Colon (tissue), 2 donors: ENCODE measurements around the gene PCSK5.
A peak's percentile ranks its signal among the peaks of the same experiment; 100 is the strongest.

Source experiments
- FAIRE-seq: peaks from 2 replicates; lab custom pipeline; 2012; peaks lifted over from hg19 to GRCh38; lab: Jason Lieb, UNC
- donor health status: control.
- donor health status: control.

PCSK5 gene

DNA sequence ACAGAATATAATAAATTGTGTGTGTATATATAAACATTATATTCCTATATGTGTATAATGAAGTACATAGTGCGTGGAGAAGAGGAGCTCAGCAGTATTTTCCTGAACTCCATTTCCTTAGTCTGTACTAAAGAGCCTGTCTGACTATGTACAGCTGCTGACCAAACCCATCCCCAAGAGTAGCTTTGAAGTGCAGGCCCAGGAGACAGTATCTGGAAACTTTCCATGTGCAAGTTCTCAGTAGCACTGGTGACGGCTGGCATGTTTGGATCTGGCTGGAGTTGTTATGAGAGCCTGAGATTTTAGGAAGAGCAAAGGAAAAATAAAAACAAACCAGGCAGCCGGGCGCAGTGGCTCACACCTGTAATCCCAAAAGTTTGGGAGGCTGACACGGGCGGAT is 259.5 kb downstream of the PCSK5 start:
- no peak for FAIRE-seq

DNA sequence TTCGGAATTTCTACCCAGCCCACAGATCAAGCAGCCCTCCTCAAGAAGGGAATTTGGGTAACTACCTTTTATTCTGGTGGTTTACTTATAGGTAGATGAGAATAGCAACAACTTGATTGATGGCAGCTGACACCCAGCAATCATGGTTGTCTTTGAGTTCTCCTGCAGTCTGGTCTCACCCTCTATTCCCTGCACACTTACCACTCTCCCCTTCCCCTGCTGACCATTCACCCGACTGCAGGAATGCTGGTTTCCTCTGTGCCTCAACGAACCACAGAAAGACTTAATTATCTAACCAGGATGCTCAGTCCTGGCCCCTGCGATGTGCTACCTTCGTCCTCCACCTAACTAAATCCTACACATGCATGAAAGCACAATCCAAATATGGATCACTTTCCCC is 260.8 kb downstream of the PCSK5 start:
- FAIRE-seq, result no peak

DNA sequence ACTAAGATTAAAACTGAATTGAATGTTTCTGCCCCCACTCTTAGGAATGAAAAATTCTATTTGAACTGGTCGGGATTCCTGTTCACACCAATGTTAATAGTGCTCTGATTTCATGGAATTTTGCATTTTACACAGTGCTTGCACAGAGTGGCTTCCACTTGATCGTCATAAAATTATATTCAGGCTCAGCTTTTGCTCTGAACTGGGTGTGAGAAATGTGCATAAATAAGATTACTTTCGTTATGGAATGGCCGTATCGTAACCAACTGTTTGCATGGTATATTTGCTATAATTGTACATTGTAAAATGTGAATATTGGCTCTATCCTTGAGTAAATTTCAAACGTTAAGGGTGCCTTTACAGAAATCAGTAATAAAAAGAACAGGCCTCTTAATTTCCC is 262.9 kb downstream of the PCSK5 start:
- FAIRE-seq, result peak; percentile 70

DNA sequence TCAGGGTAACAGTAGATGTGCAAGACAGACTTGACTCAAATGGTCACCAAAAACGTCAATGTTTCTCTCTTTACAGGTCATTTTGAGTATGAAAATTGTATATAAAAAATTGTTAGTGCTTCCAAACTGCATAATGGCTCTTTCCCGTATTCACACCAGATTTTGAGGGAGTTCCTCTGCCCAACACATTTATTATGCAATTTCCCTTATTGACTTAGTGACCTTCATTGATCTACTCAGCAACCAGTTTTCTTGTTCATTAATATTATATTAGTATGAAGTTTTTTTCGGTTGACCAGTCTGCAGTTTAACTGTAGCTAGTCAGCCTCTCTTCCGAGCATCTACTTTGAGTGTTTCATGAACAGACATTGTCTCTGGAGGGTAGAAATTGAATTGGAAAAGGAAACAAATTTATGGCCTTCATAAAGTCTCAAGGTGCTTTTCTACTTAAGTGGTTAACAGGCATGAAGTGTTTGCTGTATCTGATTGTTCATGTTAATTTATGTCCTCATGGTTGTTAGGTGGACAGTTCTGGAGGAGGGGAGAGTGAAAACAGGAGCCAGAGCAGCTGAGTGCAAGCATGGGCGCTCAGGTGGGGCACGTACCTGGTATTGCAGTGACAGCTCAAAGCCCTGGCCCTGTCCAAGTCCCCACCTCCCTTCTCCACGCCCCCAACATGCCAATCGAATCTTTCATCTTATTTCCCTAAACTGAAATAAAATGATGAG is 263.6 kb downstream of the PCSK5 start:
- FAIRE-seq, result no peak

DNA sequence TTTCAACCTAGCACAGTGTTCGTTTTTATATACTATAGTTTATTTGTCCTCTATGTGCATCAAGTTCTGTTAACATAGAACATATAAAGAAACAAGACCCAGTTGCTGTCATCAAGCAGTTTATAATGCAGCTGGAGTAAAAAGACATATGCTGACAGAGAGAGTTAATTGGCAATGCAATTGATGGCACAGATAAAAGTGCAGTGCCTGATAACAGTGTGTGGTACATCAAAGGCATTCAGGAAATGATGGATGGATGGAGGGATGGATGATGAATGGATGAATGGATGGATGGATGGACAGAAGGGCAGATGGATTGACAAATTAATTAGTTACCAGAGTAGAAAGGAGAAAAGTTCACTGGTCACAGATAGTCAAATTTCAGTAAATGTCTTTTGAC is 264.9 kb downstream of the PCSK5 start:
- no peak for FAIRE-seq

DNA sequence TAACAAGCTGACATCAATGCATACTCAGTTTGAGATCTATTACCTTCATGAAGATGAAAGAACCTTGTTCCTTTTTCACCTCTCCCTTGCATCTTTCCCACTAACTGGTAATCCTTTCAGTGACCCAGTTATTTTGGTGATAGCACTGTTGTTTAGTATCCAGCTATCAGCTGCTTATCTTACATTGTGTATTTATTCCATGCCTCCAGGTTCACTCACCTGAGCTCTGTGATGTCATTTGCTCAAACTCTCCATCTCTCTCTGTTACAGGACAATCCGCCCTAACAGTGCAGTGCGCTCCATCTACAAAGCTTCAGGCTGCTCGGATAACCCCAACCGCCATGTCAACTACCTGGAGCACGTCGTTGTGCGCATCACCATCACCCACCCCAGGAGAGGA is 268.2 kb downstream of the PCSK5 start:
- no peak for FAIRE-seq

DNA sequence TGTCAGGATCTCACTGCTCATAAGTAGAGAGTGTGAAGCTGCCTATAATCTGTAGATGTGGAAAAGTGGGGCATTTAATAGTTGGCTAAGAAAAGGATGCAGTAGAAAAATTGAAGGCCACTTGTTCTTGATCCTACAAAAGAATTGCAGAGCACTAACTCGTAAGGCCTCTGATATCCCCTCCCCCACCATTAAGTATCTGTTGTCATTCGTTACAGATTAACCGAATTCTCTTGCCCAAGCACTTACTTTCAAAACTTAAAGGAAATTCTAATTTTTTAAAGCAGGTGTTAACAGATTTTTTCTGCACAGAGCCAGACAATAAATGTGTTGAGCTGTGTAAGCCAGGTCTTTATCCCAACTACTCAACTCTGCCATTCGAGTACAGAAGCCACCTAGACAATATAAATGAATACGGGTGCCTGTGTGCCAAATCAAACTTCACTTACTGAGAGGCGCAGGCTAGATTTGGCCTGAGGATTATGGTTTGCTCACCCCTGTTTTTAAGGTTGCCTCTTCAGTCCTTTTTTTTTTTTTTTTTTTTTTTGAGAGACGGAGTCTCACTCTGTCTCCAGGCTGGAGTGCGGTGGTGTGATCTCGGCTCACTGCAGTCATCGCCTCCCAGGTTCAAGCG is 268.9 kb downstream of the PCSK5 start:
- FAIRE-seq, result no peak

DNA sequence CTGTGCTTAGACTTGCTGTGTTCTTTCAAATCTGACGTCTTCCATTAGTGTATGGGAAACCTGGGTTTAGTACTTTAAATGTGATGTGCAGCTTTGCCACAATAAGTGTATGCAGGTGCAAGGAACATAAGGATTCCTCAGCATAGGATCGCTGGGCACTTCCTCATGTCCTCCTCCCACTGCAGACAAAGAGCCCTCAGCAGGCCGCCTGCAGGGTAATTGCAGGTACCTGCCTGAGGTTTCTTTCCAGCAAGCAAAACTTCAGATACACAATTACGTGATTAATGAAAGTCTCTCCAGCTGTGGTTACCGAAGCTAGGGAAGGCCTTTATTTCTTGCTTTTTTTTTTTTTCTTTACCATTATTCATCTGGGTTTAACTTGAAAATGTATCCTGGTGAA is 270.6 kb downstream of the PCSK5 start:
- FAIRE-seq, result no peak

DNA sequence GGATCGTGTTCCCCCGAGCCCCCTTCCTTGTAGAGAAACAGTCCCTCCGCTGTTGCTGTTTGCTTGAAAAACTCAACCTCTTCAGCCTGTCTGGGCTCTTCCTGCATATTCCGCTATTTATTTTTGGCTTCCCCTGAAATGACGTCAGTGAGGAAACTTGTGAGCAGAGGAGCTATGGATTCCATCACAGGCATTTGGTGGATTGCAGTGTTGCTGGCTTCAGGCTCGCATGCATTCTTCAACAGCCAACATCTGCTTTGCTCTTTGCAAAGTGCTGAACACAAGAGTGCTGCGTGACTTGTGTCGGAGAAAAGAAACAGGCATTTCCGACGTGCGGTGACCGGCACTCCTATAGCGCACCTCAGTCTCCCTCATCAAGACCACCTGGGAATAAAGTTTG is 271.1 kb downstream of the PCSK5 start:
- FAIRE-seq, result no peak

DNA sequence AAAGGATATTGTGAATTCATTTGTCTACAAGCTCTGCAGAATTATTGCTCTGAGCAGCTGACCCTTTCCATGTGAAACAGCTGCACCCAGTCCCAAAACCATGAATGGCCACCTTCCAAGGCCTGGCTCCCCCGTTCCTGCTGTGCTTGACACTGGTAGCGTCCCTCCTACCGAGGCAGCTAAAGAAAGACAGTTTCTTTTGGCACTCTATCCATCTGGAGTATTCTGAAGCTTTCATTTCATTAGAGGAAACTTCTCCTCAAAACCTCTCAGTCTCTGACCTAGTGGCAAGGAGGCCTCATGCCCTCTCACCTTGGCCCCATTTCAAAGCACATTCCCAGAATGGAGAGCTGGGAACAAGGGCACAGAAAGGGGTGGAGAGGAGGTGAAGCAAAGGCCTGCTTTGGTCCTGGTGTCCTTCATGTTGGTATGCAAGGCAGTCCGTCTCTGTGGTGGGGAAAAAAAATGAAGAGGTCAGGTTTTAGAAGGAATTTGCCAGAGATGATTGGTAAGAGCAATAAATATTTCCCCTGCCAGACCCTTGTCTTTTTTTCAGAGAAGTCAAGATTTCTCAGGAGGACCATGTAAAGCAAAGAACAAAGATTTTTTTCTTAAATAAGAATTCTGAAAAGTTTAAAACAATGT is 271.7 kb downstream of the PCSK5 start:
- FAIRE-seq, result no peak

DNA sequence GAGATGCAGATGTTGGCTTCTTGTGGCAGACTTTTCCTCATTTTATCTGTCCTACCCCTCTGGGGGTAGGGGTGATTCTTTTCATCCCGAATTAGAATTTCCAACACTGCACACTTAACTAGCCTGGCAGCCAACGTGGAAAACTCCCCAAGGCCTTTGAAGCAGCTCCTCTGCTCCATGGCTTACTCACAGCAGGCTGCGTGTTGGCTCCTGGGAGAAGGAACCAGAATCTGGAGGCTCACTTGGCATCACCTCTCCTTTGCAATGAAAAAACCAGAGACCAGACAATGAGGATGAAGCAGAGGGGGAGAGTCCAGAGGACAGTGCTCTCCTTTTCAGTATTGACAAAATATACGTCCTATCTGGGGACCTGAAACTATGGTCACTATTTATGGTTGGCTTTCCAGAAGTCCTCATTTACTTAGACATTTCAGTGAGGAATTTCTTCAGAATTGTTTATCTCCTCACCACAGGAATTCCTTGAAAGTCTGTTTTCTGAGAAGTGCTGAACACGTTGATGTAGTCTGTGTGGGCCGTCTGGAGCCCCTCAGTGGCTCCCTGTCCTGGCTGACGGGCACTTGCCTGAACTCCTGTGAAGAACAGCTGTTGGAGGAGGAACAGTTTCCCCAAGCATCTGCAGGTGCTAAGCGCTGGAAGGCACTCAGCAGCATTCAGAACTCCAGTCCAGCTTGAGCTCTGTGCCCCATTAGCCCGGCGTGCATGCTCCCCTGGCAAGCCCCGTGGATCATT is 272.5 kb downstream of the PCSK5 start:
- no peak for FAIRE-seq

DNA sequence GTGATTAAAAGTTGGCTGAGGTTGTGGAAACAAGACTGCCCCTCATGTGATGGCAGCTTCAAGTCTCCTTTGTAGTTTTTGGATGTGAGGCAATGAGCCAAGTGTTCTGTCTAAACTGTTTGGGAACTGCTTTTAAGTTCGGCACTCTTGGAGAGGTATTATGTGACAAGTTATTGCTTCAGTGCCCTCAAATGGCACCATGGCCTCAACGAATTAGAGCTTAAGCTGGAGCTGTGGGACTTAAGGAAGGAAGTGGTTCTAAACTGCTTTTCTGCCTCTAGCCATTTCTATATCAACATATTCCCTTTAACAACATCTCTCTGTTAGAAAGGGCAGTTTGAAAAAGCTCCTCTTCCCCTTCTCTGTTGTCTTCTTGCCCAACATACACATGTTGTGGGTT is 276.1 kb downstream of the PCSK5 start:
- FAIRE-seq, result no peak

DNA sequence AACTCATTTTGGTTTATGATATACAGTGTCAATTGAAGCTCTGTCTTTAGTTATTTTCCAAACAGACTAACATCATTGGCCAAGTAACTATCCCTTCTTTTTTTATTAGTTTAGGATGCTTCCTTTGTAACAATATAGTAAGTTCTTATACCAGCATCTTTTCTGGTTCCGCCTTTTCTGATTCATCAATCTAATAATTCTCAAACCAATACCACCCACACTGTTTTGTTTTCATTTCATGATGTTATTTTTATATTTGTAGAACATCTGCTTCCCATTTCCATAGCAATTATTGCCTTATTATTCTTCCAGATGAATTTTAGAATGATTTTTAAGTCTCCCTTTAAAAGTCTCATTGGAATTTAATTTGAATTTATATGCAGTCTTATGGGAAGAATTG is 285.7 kb downstream of the PCSK5 start:
- FAIRE-seq, result no peak

DNA sequence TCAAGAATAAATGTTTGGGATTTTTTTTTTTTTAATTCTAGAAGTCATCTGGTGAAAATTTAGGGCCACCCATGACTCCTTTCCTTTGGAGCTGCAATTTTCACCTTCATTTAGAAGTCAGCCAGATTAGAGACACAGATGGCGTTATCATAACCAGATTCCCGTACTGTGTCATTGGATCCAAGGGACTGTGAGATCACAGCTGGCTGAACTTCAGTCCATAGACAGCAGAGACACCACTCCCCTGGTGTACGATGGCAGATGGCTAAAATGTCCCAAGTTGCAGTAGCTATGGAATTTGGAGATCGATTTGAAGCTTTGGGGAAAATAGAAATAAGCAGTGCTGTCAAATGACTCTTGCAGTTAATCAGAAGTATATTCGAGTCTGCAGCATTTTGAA is 287.5 kb downstream of the PCSK5 start:
- FAIRE-seq, result no peak

DNA sequence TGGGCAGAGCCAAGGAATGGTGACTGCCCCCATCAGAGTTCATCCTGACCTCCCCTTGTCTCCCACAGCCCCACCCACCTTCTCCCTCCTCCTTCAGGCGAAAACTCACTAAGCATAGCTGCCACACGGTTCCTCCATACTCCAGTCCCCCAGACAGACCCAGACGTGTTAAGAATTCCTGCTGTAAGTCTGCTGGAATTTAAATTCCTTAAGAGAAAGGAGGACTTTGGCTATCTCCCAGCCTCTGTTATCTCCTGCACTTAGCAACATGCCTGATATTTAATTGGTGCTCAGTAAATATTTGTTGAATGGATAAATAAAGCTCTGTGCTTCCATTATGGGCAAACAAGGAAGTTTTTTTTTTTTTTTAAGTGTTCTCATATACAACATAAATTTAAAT is 290.1 kb downstream of the PCSK5 start:
- FAIRE-seq, result peak; percentile 24

DNA sequence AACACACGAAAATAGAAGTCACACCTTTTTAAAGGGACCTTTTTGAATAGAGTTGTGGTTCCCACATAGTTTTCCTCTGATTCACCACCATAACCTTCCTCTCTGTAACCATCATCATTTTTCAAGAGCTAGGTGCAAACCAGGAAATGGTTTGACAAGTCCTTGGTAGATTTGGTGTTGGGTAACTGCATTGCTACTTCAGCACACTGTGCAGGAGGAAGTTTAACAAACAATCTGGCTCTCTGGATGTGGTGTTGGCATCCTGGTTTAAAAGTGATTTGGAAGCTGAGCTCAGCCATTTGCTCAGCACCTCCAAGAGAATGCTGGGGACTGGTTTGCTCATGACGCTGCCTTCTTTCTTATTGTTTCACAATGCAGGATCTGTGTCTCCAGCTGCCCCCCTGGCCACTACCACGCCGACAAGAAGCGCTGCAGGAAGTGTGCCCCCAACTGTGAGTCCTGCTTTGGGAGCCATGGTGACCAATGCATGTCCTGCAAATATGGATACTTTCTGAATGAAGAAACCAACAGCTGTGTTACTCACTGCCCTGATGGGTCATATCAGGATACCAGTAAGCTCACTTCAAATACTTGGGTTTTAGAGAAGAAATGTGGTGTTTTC is 290.7 kb downstream of the PCSK5 start:
- no peak for FAIRE-seq

DNA sequence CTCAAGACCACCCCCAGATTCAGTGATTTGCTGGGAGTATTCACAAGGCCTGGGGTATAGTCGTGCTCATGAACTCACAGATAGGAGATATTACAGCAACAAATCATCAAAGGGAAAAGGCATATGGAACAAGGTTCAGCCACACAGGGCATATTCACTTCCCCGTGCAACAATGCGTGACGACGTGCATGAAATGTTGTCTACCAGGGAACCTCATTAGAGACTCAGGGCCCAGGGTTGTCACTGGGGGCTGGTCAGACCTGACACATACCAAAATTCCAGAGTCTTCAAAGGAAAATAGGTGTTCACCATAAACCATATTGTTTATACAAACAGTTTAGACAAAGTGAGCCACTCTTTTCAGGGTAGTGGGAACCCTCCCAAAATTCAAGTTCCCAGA is 291.3 kb downstream of the PCSK5 start:
- no peak for FAIRE-seq

DNA sequence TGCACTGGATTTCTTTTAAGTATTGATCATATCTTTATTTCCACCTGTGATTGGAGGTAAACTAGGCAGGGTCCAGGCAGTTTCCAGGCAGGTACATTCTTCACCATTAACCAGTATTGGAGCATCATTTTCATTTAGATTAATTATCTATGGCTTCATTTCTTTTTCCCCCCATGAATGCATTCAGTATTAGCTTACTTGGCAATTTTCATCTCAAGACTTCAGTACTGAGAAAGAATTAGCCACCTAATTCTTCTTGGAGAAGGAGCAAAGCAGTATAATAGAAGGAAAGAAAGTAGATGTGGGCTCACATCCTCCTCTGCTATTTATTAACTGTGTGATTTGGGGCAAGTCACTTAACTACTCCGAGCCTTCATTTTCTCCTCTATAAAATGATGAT is 295.0 kb downstream of the PCSK5 start:
- FAIRE-seq, result no peak

DNA sequence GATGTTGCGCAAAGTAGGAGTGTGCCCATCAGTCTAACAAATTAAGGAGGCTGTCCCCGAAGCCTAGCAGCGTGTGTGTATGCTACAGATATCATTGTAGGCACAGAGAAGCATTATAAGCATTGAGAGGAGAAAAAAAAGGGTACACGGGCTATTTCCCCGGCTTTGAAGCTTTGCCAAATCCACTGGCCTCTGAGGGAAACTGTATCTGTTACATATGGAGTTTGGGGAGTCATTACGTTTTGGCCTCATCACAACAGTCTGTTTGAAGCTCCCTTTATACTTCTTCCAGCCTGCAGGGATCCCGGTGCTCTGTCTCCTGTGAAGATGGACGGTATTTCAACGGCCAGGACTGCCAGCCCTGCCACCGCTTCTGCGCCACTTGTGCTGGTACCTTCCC is 297.8 kb downstream of the PCSK5 start:
- FAIRE-seq, result no peak

DNA sequence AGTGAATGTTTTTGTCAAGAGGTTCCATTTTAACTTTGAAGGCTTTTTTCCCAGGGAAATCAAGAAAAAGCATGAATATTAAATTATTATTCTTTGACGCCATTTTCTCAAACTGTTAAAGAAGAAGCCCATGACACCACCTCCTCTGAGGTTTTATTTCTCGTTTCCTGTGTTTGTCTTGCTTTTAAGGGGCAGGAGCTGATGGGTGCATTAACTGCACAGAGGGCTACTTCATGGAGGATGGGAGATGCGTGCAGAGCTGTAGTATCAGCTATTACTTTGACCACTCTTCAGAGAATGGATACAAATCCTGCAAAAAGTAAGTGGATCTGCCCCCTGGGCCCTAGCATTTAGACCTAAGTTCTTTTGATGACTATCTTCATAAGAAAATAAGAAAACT is 298.4 kb downstream of the PCSK5 start:
- FAIRE-seq, result no peak

DNA sequence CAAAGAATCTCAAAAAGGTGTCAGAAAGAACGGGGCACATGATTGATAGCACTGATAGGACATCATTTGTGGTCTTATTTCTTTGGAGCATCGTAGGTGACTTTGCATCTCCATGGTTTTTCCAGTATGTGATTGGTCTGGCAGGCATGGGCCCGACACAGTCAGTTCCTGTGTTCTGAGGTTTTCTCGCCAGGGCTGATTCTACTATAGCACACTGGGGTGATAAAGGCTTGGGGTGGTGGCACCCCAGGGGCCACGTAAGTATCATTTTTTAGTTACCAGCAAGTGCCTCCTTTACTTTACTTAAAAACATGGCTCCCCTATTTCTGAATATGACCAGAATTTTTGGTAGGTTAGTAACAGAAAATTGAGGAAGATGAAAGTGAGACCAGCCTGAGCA is 301.0 kb downstream of the PCSK5 start:
- no peak for FAIRE-seq

DNA sequence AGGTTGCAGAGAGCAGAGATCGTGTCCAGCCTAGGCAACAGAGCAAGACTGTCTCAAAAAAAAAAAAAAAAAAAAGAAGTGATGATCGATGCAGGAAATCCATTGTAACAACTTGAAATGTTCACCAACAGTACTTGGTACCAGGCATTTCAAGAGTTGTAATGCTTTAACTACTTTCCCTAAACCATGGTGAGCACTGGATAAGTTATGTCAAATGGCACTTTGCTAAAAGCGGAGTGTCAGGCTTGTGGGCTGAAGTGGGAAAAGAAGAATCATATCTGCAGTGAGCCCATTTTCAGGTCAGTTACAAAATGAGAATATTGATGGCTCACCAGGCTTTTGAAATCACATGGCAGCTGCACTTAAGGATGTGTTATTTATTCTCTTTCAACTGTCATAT is 301.5 kb downstream of the PCSK5 start:
- no peak for FAIRE-seq

DNA sequence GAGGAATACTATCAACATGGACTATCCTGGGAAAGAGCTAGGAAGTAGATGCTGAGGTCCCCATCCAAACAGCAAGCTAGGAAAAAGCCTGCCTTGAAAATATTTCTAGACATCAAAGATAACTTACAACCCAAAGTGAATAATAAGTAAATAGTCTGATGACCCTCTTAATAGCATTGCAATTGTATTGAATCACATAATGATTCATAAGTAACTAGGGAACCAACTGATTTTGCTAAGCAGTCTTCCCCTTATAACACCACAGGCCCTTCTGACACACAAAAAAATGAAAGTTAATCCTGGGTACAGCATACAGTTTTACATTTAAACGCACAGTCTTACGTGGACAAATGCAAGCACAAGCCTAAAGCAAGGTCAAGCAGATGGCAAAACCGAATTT is 304.4 kb downstream of the PCSK5 start:
- FAIRE-seq, result no peak
